PC-9 (cell line): ENCODE results near the gene TDG. TPM values are rescaled to one million over a fixed set of nuclear protein-coding genes. Genes with fewer than 3 reads are reported as not detected.

Experiments used
- BruUV-seq: library from RNA; stranded (reverse); fragments of 400-500 nt; replicated peaks from 2 replicates; lab custom pipeline; 2021; lab: Mats Ljungman, UMichigan
- CTCF ChIA-PET: fragments of 300-600 bp; sonication (Branson Sonifier 250); formaldehyde crosslinking; loops from one replicate; lab custom pipeline; 2022; ENCODE audit warnings: antibody characterized with exemption; lab: Charles Lee
- POLR2A ChIA-PET: fragments of 300-600 bp; sonication (Branson Sonifier 250); formaldehyde crosslinking; loops from one replicate; lab custom pipeline; 2022; ENCODE audit warnings: antibody characterized with exemption; ENCODE audit not compliant: unreplicated experiment; lab: Charles Lee
- DNase-seq, 2 experiments: peaks; one replicate each; pipeline versions ENCODE4 v3.0.0 to v3.0.0-alpha.2; 2015 to 2022; ENCODE audit warnings: mixed read lengths in 1 of 2
- H2AFZ ChIP-seq: fragments of 200-600 bp; sonication (generic); 2 replicates; pipeline ENCODE4 v1.8.1; 2017; ENCODE audit warnings: antibody characterized with exemption
- H3F3A ChIP-seq: fragments of 200-600 bp; sonication (generic); 2 replicates; pipeline ENCODE4 v1.8.1; 2017; ENCODE audit warnings: antibody characterized with exemption, mild to moderate bottlenecking, low read depth; ENCODE audit not compliant: insufficient read depth
- H3K27ac ChIP-seq: fragments of 200-600 bp; sonication (generic); 2 replicates; pipeline ENCODE4 v1.6.1; 2016; ENCODE audit warnings: mixed run types
- H3K27me3 ChIP-seq: fragments of 200-600 bp; sonication (generic); 2 replicates; pipeline ENCODE4 v1.6.1; 2016; ENCODE audit warnings: low read depth, mixed run types; ENCODE audit not compliant: insufficient read depth
- H3K36me3 ChIP-seq: fragments of 200-600 bp; sonication (generic); 2 replicates; pipeline ENCODE4 v1.6.1; 2016; ENCODE audit warnings: low read depth, mixed run types
- H3K4me1 ChIP-seq: fragments of 200-600 bp; sonication (generic); replicated peaks from 2 replicates; pipeline ENCODE4 v1.6.1; 2016; ENCODE audit warnings: mixed run types; ENCODE audit not compliant: insufficient read depth
- H3K4me2 ChIP-seq: fragments of 200-600 bp; sonication (generic); 2 replicates; pipeline ENCODE4 v1.6.1; 2017; ENCODE audit warnings: mixed run types
- H3K4me3 ChIP-seq: fragments of 200-600 bp; sonication (generic); 2 replicates; pipeline ENCODE4 v1.6.1; 2016; ENCODE audit warnings: mixed run types
- H3K79me2 ChIP-seq: fragments of 200-600 bp; sonication (generic); 2 replicates; pipeline ENCODE4 v1.6.1; 2017; ENCODE audit warnings: low read depth, mixed run types
- H3K9me2 ChIP-seq: fragments of 200-600 bp; sonication (generic); 2 replicates; pipeline ENCODE4 v1.8.1; 2017; ENCODE audit warnings: mild to moderate bottlenecking; ENCODE audit not compliant: insufficient read depth
- H3K9me3 ChIP-seq: fragments of 200-600 bp; sonication (generic); 2 replicates; pipeline ENCODE4 v1.8.1; 2016; ENCODE audit warnings: low read depth; ENCODE audit not compliant: insufficient read depth
- H4K20me1 ChIP-seq: fragments of 200-600 bp; sonication (generic); 2 replicates; pipeline ENCODE4 v1.8.1; 2017; ENCODE audit not compliant: insufficient read depth
- EZH2 ChIP-seq: fragments of 200-600 bp; sonication (generic); IDR thresholded peaks from 2 replicates; pipeline ENCODE4 v1.8.0; 2017; ENCODE audit warnings: antibody characterized with exemption, low read depth
- intact Hi-C: fragments of 100-400 bp; cut with micrococcal nuclease; formaldehyde crosslinking; loops from one replicate; pipeline ENCODE4 v1.10.0; 2022; ENCODE audit not compliant: unreplicated experiment
- total RNA-seq: library from RNA; stranded (reverse); gene quantifications from 2 replicates; pipeline ENCODE4 v1.2.3, GENCODE V29; 2021
- TF ChIP-seq, protein P1 (sequence below): fragments of 200-600 bp; sonication (generic); conservative IDR thresholded peaks from 2 replicates; pipeline ENCODE4 v1.6.1; 2017; ENCODE audit warnings: mixed run types, antibody characterized with exemption, mild to moderate bottlenecking, moderate library complexity

TDG gene
- total RNA-seq, 1 experiment from 2014 or later = 21.0 TPM

DNA sequence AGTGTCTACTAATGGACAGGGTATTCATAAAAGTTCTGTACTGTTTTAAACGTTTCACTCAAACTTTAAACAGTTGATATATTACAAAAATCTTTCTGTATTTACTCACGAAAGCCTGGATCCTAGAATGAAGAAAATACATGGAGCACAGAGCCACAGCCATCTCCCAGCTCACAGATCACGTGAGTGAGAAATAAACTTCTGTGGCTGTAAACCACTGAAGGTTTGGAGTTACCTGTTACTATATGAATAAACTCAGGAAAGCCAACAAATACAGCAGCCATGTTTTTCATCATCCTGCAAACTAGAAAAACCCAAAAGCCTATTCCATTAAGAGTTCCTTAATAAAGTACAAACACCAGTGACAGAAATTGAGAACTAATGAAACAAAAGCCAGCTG, 867 bp upstream of the TDG start:
- peaks cover 39% of the 10 kb centered on the region for H3K4me1 ChIP-seq
- H2AFZ ChIP-seq = peak overlapping the region; percentile 99
- BruUV-seq = no TSS peak
- peaks cover 9% of the 10 kb centered on the region for H3F3A ChIP-seq
- H3K4me2 ChIP-seq = peak overlapping the region; percentile 99
- CTCF ChIA-PET = no interaction called here
- TF ChIP-seq, protein P1, sequence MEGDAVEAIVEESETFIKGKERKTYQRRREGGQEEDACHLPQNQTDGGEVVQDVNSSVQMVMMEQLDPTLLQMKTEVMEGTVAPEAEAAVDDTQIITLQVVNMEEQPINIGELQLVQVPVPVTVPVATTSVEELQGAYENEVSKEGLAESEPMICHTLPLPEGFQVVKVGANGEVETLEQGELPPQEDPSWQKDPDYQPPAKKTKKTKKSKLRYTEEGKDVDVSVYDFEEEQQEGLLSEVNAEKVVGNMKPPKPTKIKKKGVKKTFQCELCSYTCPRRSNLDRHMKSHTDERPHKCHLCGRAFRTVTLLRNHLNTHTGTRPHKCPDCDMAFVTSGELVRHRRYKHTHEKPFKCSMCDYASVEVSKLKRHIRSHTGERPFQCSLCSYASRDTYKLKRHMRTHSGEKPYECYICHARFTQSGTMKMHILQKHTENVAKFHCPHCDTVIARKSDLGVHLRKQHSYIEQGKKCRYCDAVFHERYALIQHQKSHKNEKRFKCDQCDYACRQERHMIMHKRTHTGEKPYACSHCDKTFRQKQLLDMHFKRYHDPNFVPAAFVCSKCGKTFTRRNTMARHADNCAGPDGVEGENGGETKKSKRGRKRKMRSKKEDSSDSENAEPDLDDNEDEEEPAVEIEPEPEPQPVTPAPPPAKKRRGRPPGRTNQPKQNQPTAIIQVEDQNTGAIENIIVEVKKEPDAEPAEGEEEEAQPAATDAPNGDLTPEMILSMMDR = no peak
- TF ChIP-seq EZH2 = no peak
- peak overlapping the region; percentile 89 for H3K4me3 ChIP-seq
- peaks cover 61% of the 10 kb centered on the region for H3K79me2 ChIP-seq
- POLR2A ChIA-PET = no interaction called here
- peaks cover 25% of the 10 kb centered on the region; the same call in 1 of the 2 replicates for H4K20me1 ChIP-seq
- intact Hi-C loops = loop anchor here (1.0 to 5.0 kb wide), 3 partner anchors 8 to 142 kb away; partner anchors contain the start of gene HSP90B1
- H3K9me2 ChIP-seq = no peaks in the 10 kb centered on the region
- 0 out of 2 replicates have a peak overlapping the region, but pooled peaks have one; percentile 80 for H3K27ac ChIP-seq
- no peaks in the 10 kb centered on the region for H3K27me3 ChIP-seq
- no peaks in the 10 kb centered on the region for H3K9me3 ChIP-seq
- no peak for DNase-seq
- H3K36me3 ChIP-seq = peaks cover 18% of the 10 kb centered on the region; the same call in 1 of the 2 replicates

DNA sequence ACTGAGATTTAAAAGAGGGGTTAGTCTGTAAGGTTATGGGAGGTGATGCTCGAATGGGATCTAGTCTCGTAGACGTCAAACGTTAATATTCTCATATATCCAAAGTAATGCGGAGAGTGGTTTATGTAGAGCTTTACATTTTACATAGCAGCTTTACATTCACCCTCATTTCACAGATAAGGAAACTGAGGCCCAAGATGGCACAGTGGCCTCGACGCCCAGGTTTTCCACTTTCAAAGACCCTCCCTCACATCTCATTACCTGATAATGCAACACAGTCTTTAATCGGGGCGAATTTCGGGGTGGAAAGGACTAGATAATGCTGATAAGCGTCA, 450 bp upstream of the TDG start:
- Histone ChIP-seq H4K20me1 (peaks cover 29% of the 10 kb centered on the region; the same call in 1 of the 2 replicates), H3K9me3 (no peaks in the 10 kb centered on the region), H3K4me3 (peak overlapping the region; percentile 89), H3K27ac (peak overlapping the region; percentile 80), H3K79me2 (peaks cover 65% of the 10 kb centered on the region), H3K27me3 (no peaks in the 10 kb centered on the region), H3K9me2 (no peaks in the 10 kb centered on the region), H3F3A (peaks cover 9% of the 10 kb centered on the region), H2AFZ (peak overlapping the region; percentile 99), H3K36me3 (peaks cover 22% of the 10 kb centered on the region; the same call in 1 of the 2 replicates), H3K4me1 (peaks cover 40% of the 10 kb centered on the region), H3K4me2 (peak overlapping the region; percentile 99)
- CTCF ChIA-PET = interaction anchor here (0.6 kb wide), 1 partner anchor 121 kb away, joined by 3 read pairs; no protein-coding TSS in a partner anchor
- POLR2A ChIA-PET = interaction anchor here (0.5 to 1.1 kb wide), 3 partner anchors 9 to 1258 kb away, joined by 3 to 19 read pairs (median 4); no protein-coding TSS in a partner anchor
- TF ChIP-seq EZH2 = no peak
- TF ChIP-seq, protein P1 = no peak
- TSS peak; percentile 81 for BruUV-seq
- no peak for DNase-seq
- intact Hi-C loops = loop anchor here (1.0 to 5.0 kb wide), 3 partner anchors 8 to 142 kb away; partner anchors contain the start of gene HSP90B1

DNA sequence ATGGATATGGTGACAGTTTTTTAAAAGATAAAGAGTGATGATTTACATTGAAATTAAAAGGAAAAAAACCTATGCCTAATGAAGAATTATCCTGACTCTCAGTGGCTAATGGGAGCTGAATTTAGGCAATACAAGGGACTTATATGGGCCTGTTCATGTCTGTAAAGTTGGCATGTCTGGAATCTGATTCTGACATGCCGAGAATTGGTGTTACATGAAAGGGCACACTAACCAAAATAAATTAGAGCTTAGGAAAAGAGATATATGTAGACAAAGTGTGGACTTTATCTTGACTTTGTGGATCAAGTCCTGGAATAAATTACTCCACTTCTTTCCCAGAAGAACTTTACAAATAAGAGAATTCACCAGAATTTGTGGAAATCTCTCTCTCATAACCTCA, 1.1 kb downstream of the TDG start:
- peak overlapping the region; percentile 99 for H3K4me2 ChIP-seq
- peaks cover 9% of the 10 kb centered on the region for H3F3A ChIP-seq
- ChIA-PET POLR2A (no interaction called here), CTCF (no interaction called here)
- no peaks in the 10 kb centered on the region for H3K9me2 ChIP-seq
- no TSS peak for BruUV-seq
- peaks cover 40% of the 10 kb centered on the region for H3K4me1 ChIP-seq
- TF ChIP-seq EZH2 = no peak
- TF ChIP-seq, protein P1 = no peak
- H2AFZ ChIP-seq = no peak overlapping the region
- peak overlapping the region; percentile 80; the same call in 1 of the 2 replicates for H3K27ac ChIP-seq
- H3K79me2 ChIP-seq = peaks cover 80% of the 10 kb centered on the region
- intact Hi-C loops = loop anchor here (5.0 kb wide), 1 partner anchor 141 kb away; no protein-coding TSS in a partner anchor
- peaks cover 44% of the 10 kb centered on the region for H4K20me1 ChIP-seq
- no peaks in the 10 kb centered on the region for H3K27me3 ChIP-seq
- DNase-seq = no peak
- H3K36me3 ChIP-seq = peaks cover 22% of the 10 kb centered on the region; the same call in 1 of the 2 replicates
- H3K4me3 ChIP-seq = peak overlapping the region; percentile 89
- H3K9me3 ChIP-seq = no peaks in the 10 kb centered on the region
